ENCODE data around the gene KCNC1. TPM values are rescaled to one million over a fixed set of nuclear protein-coding genes. Genes with fewer than 3 reads are reported as not detected.

KCNC1 gene
- total and polyA plus RNA-seq, 2 experiments from 2014 or later = 0.11 TPM; not detected in 1

- no peak overlapping the region for H3K27ac ChIP-seq (ENCODE audit: low read depth)
- no peaks in the 10 kb centered on the region for H3K9me3 Mint-ChIP-seq
- no peak overlapping the region for H3K27ac Mint-ChIP-seq
These were observed 81.8 kb downstream of the KCNC1 start for GRCh38 chr11:17816232-17816931.

More at GRCh38 chr11:17816232-17816931, 81.8 kb downstream of the KCNC1 start:
- no peak for TF ChIP-seq REST (IDR thresholded peaks at IDR 0.05; ENCODE audit: unreplicated experiment)
- TF ChIP-seq CREB1 (CRISPR knock-in tag; IDR thresholded peaks at IDR 0.05; ENCODE audit: low read depth) = no peak
- TF ChIP-seq POLR2AphosphoS5 (IDR thresholded peaks at IDR 0.05; ENCODE audit: low read depth) = no peak
- no peak for TF ChIP-seq JUNB (IDR thresholded peaks at IDR 0.05; ENCODE audit: unreplicated experiment)
- TF ChIP-seq EZH2 (IDR thresholded peaks at IDR 0.05; ENCODE audit: low read depth, unreplicated experiment) = no peak
- no peak for TF ChIP-seq NANOG (IDR thresholded peaks at IDR 0.05; ENCODE audit: borderline replicate concordance)
- TF ChIP-seq EZH2phosphoT487 (IDR thresholded peaks at IDR 0.05; ENCODE audit: unreplicated experiment) = no peak
- TF ChIP-seq ETS1 (IDR thresholded peaks at IDR 0.05) = no peak
- no peak for TF ChIP-seq ZNF114 (CRISPR knock-in tag; IDR thresholded peaks at IDR 0.05)
- no peak for TF ChIP-seq CTCF (conservative IDR thresholded peaks at IDR 0.05; ENCODE audit: low read depth in 2 of 2)
- no peaks in the 10 kb centered on the region for H3K36me3 Mint-ChIP-seq (ENCODE audit: low read depth)
- DNase-seq (ENCODE audit: low spot score) (no peak), ATAC-seq (no peak)
- no peak overlapping the region for H3K4me3 ChIP-seq
- no peak overlapping the region for H3K4me3 Mint-ChIP-seq
- H2AFZ ChIP-seq = no peak overlapping the region
- H3K27me3 ChIP-seq (ENCODE audit: insufficient read depth) = no peaks in the 10 kb centered on the region
- H3K4me2 ChIP-seq = no peak overlapping the region
- H3F3A ChIP-seq (replicated peaks; ENCODE audit: low read depth) = no peaks in the 10 kb centered on the region
- no peaks in the 10 kb centered on the region; the same call in 1 of the 2 replicates for H4K20me1 ChIP-seq (replicated peaks; ENCODE audit: insufficient read depth)
- H3K79me2 ChIP-seq (replicated peaks; ENCODE audit: insufficient read depth) = no peaks in the 10 kb centered on the region
- no peaks in the 10 kb centered on the region for H3K4me1 ChIP-seq (ENCODE audit: insufficient read depth)
- H3K4me1 Mint-ChIP-seq = no peaks in the 10 kb centered on the region; the same call in 2 of the 3 replicates
- H3K9me2 ChIP-seq (ENCODE audit: insufficient read depth) = no peaks in the 10 kb centered on the region
- peaks cover 2% of the 10 kb centered on the region for H3K27me3 Mint-ChIP-seq (ENCODE audit: insufficient read depth, low read depth, poor library complexity)
- H3K36me3 ChIP-seq (ENCODE audit: insufficient read depth) = no peaks in the 10 kb centered on the region

All from GM23338 (cell line).